Endothelial cell of umbilical vein (primary cell): ENCODE measurements around the gene ACAP2. TPM values are rescaled to one million over a fixed set of nuclear protein-coding genes. Genes with fewer than 3 reads are reported as not detected.

ENCODE experiments used
- BruUV-seq: library from RNA; stranded (reverse); fragments of 400-500 nt; replicated peaks from 2 replicates; lab custom pipeline; 2021; lab: Mats Ljungman, UMichigan
- CTCF ChIA-PET: fragments of 300-600, 350-600 bp; sonication (Branson Sonifier 250); formaldehyde crosslinking; loops from one replicate; lab custom pipeline; 2021; ENCODE audit warnings: antibody characterized with exemption, inconsistent platforms; lab: Charles Lee
- POLR2A ChIA-PET: fragments of 300-600, 350-600 bp; sonication (Branson Sonifier 250); formaldehyde crosslinking; loops from one replicate; lab custom pipeline; 2021; ENCODE audit warnings: antibody characterized with exemption, inconsistent platforms; lab: Charles Lee
- DNase-seq: peaks from one replicate; pipeline ENCODE4 v3.0.0-alpha.2; 2011; ENCODE audit warnings: low read depth, low spot score
- FAIRE-seq: peaks from 2 replicates; lab custom pipeline; 2011; peaks lifted over from hg19 to GRCh38; lab: Jason Lieb, UNC
- H2AFZ ChIP-seq: 2 replicates; pipeline ENCODE4 v1.6.0; 2012; ENCODE audit warnings: low read depth, low read length, control low read depth, inconsistent platforms
- H3K27ac ChIP-seq: 2 replicates; pipeline ENCODE4 v1.5.1; 2011; ENCODE audit warnings: low read depth, mild to moderate bottlenecking, control low read depth, low read length, moderate library complexity; ENCODE audit not compliant: insufficient read depth
- H3K27me3 ChIP-seq, 2 experiments: 2 replicates each; pipeline versions ENCODE4 v1.6.0 to v1.6.1; 2011; ENCODE audit warnings: low read length in 2 of 2, mixed read lengths in 1 of 2; ENCODE audit not compliant: control insufficient read depth in 2 of 2, insufficient read depth in 2 of 2
- H3K36me3 ChIP-seq, 2 experiments: 2 replicates in 1 of 2; 3 replicates in 1 of 2; pipeline ENCODE4 v1.5.1; 2011; ENCODE audit warnings: low read length in 2 of 2, mild to moderate bottlenecking in 1 of 2, moderate library complexity in 1 of 2; ENCODE audit not compliant: control insufficient read depth in 2 of 2, insufficient read depth in 2 of 2; ENCODE audit errors: extremely low read depth in 1 of 2
- H3K4me1 ChIP-seq: 3 replicates; pipeline ENCODE4 v1.5.1; 2011; ENCODE audit warnings: mild to moderate bottlenecking, low read length; ENCODE audit not compliant: control insufficient read depth, insufficient read depth; ENCODE audit errors: extremely low read depth
- H3K4me2 ChIP-seq: 2 replicates; pipeline ENCODE4 v1.6.1; 2011; ENCODE audit warnings: low read length, control low read depth, mixed read lengths; ENCODE audit not compliant: insufficient read depth
- H3K4me3 ChIP-seq, 3 experiments: fragments of 200-600 bp in 1 of 3; sonication (generic), shearing (Covaris generic) in 1 of 3; replicated peaks in 1 of 3; 2 replicates each; pipeline ENCODE4 v1.5.1; 2011 to 2016; ENCODE audit warnings: control low read depth in 3 of 3, low read length in 3 of 3, mild to moderate bottlenecking in 2 of 3, inconsistent platforms in 1 of 3, low read depth in 1 of 3, moderate library complexity in 1 of 3; ENCODE audit not compliant: insufficient read depth in 1 of 3
- H3K79me2 ChIP-seq: 2 replicates; pipeline ENCODE4 v1.6.0; 2012; ENCODE audit warnings: low read length, inconsistent platforms; ENCODE audit not compliant: control insufficient read depth, insufficient read depth
- H3K9ac ChIP-seq: replicated peaks from 2 replicates; pipeline ENCODE3; 2011; ENCODE audit warnings: low read length, control low read depth; ENCODE audit not compliant: insufficient read depth; ENCODE audit errors: extremely low read depth
- H3K9me1 ChIP-seq: replicated peaks from 3 replicates; pipeline ENCODE4 v1.6.0; 2011; ENCODE audit warnings: mild to moderate bottlenecking, low read length; ENCODE audit not compliant: control insufficient read depth, insufficient read depth; ENCODE audit errors: extremely low read depth
- H3K9me3 ChIP-seq: replicated peaks from 2 replicates; pipeline ENCODE4 v1.5.1; 2012; ENCODE audit warnings: low read length, inconsistent platforms; ENCODE audit not compliant: control insufficient read depth, insufficient read depth
- H4K20me1 ChIP-seq: replicated peaks from 2 replicates; pipeline ENCODE3; 2011; ENCODE audit warnings: mild to moderate bottlenecking, low read length; ENCODE audit not compliant: control insufficient read depth, insufficient read depth; ENCODE audit errors: extremely low read depth
- FOS ChIP-seq: IDR thresholded peaks from 2 replicates; pipeline ENCODE4 v1.6.1; 2011; ENCODE audit warnings: mild to moderate bottlenecking, low read length, moderate library complexity, borderline replicate concordance; ENCODE audit not compliant: insufficient read depth
- JUN ChIP-seq: IDR thresholded peaks from 2 replicates; pipeline ENCODE4 v1.6.1; 2011; ENCODE audit warnings: borderline replicate concordance, low read depth; ENCODE audit not compliant: insufficient read length, insufficient read depth
- POLR2AphosphoS5 ChIP-seq: IDR thresholded peaks from 2 replicates; pipeline ENCODE4 v1.6.1; 2012; ENCODE audit warnings: low read depth, mild to moderate bottlenecking, control low read depth, low read length, moderate library complexity; ENCODE audit not compliant: insufficient read depth
- dilution Hi-C: fragments of 300-500 bp; cut with MboI; formaldehyde crosslinking; loops from one replicate; pipeline ENCODE4 v1.15.0; 2019; ENCODE audit warnings: low sequenced_read_pairs; ENCODE audit not compliant: extremely low pct_ligation_motif_present
- intact Hi-C: fragments of 100-400 bp; cut with micrococcal nuclease; formaldehyde crosslinking; loops from one replicate; pipeline ENCODE4 v1.10.0; 2022
- polyA plus RNA-seq, 4 experiments: library from polyadenylated mRNA; depleted of rRNA in 3 of 4; stranded (reverse) in 3 of 4; unstranded in 1 of 4; fragments of >200 nt; gene quantifications; 2 replicates each; pipeline versions ENCODE4 v1.2.1 to v1.2.3, GENCODE V29; 2011 to 2012; ENCODE audit warnings: missing spikeins in 1 of 4
- total RNA-seq: library from RNA; stranded (reverse); gene quantifications from 2 replicates; pipeline ENCODE4 v1.2.3, GENCODE V29; 2021

ACAP2 gene
- total and polyA plus RNA-seq, 2 donors (not counting 3 experiments of a cell fraction or from before 2014, with no cell fraction given): 13.6 to 36.9 TPM

DNA sequence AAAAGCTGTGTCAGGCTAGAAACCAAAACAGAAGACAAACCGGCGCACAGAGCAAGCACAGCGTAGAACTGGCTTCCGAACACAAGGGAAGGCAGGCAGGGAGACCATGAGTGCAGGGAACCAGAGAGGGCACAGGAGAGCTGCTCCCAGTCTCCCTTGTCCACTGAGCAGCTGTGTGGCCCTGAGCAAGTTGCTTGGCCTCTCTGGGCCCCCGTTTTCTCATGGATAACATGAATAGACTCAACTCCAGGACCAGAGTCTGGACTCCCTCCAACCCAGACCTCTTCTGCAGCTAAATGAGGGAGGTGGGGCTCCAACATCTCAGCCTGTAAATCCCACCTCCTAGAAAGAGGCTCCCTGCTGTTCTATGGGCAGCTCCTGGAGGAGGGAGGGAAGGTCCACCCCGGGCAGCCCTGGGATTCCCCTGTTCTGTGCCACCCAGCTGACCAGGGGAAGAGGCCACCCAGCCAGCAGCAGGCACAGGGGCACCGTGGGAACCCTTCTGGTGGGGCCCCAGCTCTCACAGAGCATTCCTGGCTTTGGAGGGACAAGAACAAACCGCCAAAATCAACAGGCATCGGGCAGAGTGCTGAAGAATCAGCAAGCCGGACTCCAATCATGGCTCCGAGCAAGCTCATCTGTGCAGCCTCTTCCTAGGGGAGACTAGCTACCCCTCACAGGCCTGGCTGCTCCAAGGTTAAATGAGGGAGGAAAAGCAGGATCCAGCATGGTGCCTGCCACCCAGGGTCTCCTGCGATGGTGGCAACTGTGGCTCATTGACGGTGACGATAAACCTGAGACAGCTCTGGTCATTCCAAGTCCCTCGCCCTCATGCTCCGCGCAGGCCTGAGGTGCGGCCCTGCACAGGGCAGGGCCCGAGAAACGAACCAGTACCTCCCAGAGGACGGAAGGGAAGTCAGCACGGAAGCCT is 187.0 kb downstream of the ACAP2 start:
- no peaks in the 10 kb centered on the region for H3K27me3 ChIP-seq
- no peak overlapping the region for H2AFZ ChIP-seq
- no peaks in the 10 kb centered on the region for H3K9me3 ChIP-seq
- no peaks in the 10 kb centered on the region for H3K9me1 ChIP-seq
- H3K36me3 ChIP-seq: no peaks in the 10 kb centered on the region
- TF ChIP-seq POLR2AphosphoS5 (no peak), FOS (no peak)
- no peak for FAIRE-seq
- no TSS peak for BruUV-seq
- H3K4me3 ChIP-seq: no peak overlapping the region
- H3K79me2 ChIP-seq: peaks cover 58% of the 10 kb centered on the region
- H3K4me1 ChIP-seq: peaks cover 25% of the 10 kb centered on the region
- DNase-seq: no peak
- no peak overlapping the region for H3K9ac ChIP-seq
- no peak overlapping the region for H3K4me2 ChIP-seq
- no peak overlapping the region for H3K27ac ChIP-seq
- intact Hi-C loops: no loop called here
- ChIA-PET POLR2A (interaction anchor here (0.6 kb wide), 1 partner anchor 633 kb away, joined by 6 read pairs; no protein-coding TSS in a partner anchor), CTCF (interaction anchor here (1.1 to 5.0 kb wide), 6 partner anchors 15 to 584 kb away, joined by 3 to 35 read pairs (median 4); partner anchors contain the start of genes LSG1 and XXYLT1)
- no peaks in the 10 kb centered on the region for H4K20me1 ChIP-seq
- dilution Hi-C loops: loop anchor here (5.0 kb wide), 1 partner anchor 104 kb away; no protein-coding TSS in a partner anchor

- BruUV-seq: no TSS peak
- no peaks in the 10 kb centered on the region for H3K9me1 ChIP-seq
- no peak overlapping the region for H2AFZ ChIP-seq
- peaks cover 19% of the 10 kb centered on the region for H3K4me1 ChIP-seq
- H3K27ac ChIP-seq: no peak overlapping the region
- H3K9ac ChIP-seq: no peak overlapping the region
- no peaks in the 10 kb centered on the region for H3K27me3 ChIP-seq
- no peak for DNase-seq
- CTCF ChIA-PET: interaction anchor here (1.2 to 5.0 kb wide), 4 partner anchors 16 to 583 kb away, joined by 4 to 35 read pairs (median 8); partner anchors contain the start of genes LSG1 and XXYLT1
- H3K36me3 ChIP-seq: no peaks in the 10 kb centered on the region
- no peak overlapping the region for H3K4me2 ChIP-seq
- no peaks in the 10 kb centered on the region for H3K9me3 ChIP-seq
- peaks cover 51% of the 10 kb centered on the region for H3K79me2 ChIP-seq
- FAIRE-seq: no peak
- no peak overlapping the region for H3K4me3 ChIP-seq
- POLR2A ChIA-PET: no interaction called here
- intact Hi-C loops (no loop called here), dilution Hi-C loops (loop anchor here (5.0 kb wide), 1 partner anchor 103 kb away; no protein-coding TSS in a partner anchor)
- TF ChIP-seq JUN: no peak
- TF ChIP-seq FOS: no peak
- H4K20me1 ChIP-seq: no peaks in the 10 kb centered on the region
Measured at GRCh38 chr3:195255176-195255500, 187.7 kb downstream of the ACAP2 start.
